ENCODE measurements around the gene ATP6V0C.

ATP6V0C gene

DNA sequence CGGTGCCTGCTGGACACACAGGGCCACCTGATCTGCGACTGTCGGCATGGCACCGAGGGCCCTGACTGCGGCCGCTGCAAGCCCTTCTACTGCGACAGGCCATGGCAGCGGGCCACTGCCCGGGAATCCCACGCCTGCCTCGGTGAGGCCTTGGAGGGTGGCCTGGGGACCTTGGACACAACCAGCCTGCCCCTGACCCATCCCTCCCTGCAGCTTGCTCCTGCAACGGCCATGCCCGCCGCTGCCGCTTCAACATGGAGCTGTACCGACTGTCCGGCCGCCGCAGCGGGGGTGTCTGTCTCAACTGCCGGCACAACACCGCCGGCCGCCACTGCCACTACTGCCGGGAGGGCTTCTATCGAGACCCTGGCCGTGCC is 41.3 kb upstream of the ATP6V0C start:
- TF ChIP-seq, protein P1, sequence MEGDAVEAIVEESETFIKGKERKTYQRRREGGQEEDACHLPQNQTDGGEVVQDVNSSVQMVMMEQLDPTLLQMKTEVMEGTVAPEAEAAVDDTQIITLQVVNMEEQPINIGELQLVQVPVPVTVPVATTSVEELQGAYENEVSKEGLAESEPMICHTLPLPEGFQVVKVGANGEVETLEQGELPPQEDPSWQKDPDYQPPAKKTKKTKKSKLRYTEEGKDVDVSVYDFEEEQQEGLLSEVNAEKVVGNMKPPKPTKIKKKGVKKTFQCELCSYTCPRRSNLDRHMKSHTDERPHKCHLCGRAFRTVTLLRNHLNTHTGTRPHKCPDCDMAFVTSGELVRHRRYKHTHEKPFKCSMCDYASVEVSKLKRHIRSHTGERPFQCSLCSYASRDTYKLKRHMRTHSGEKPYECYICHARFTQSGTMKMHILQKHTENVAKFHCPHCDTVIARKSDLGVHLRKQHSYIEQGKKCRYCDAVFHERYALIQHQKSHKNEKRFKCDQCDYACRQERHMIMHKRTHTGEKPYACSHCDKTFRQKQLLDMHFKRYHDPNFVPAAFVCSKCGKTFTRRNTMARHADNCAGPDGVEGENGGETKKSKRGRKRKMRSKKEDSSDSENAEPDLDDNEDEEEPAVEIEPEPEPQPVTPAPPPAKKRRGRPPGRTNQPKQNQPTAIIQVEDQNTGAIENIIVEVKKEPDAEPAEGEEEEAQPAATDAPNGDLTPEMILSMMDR (IDR thresholded peaks at IDR 0.05; ENCODE audit: insufficient read depth, missing control alignments), result no peak
- no peak for FAIRE-seq

DNA sequence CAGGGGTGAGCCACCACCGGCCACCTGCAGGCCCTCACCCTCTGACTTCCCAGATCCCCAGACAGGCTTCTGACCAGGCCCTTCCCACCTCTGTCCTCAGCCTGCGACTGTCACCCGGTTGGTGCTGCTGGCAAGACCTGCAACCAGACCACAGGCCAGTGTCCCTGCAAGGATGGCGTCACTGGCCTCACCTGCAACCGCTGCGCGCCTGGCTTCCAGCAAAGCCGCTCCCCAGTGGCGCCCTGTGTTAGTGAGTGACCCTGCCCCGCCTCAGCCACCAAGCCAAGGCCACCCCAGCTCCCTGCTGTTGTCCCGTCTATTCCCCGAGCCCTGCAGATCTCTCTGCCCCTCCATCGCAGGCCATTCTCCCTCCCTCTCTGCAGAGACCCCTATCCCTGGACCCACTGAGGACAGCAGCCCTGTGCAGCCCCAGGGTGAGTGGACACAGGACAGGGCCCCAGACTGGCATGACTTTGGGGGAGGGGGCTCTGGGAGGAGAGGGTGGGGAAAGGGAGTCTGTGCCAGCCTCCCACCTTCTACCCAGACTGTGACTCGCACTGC is 40.8 kb upstream of the ATP6V0C start:
- FAIRE-seq, result no peak

More for the DNA sequence above, 41.3 kb upstream of the ATP6V0C start:
- DNase-seq (ENCODE audit: insufficient read length, low spot score), result no peak

DNA sequence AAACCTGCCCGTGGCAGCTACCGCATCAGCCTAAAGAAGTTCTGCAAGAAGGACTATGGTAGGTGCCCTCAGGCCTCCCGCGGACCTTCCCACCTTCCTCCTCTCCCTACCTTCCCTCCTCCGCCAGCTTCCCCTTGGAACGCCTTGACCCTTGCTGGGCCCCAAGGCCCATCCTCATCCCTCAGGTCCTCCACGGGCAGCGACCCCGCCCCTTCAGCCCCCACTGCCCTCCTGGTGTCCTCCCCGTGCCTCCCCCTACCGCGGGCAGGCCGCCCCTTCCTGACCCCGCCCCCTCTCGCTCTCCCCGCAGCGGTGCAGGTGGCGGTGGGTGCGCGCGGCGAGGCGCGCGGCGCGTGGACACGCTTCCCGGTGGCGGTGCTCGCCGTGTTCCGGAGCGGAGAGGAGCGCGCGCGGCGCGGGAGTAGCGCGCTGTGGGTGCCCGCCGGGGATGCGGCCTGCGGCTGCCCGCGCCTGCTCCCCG is 40.3 kb upstream of the ATP6V0C start:
- TF ChIP-seq, protein P1 (IDR thresholded peaks at IDR 0.05; ENCODE audit: insufficient read depth, missing control alignments), result no peak
- no peak for DNase-seq (ENCODE audit: insufficient read length, low spot score)
- FAIRE-seq, result no peak

More for the DNA sequence above, 40.8 kb upstream of the ATP6V0C start:
- no peak for DNase-seq (ENCODE audit: insufficient read length, low spot score)
- TF ChIP-seq, protein P1 (IDR thresholded peaks at IDR 0.05; ENCODE audit: insufficient read depth, missing control alignments), result no peak

DNA sequence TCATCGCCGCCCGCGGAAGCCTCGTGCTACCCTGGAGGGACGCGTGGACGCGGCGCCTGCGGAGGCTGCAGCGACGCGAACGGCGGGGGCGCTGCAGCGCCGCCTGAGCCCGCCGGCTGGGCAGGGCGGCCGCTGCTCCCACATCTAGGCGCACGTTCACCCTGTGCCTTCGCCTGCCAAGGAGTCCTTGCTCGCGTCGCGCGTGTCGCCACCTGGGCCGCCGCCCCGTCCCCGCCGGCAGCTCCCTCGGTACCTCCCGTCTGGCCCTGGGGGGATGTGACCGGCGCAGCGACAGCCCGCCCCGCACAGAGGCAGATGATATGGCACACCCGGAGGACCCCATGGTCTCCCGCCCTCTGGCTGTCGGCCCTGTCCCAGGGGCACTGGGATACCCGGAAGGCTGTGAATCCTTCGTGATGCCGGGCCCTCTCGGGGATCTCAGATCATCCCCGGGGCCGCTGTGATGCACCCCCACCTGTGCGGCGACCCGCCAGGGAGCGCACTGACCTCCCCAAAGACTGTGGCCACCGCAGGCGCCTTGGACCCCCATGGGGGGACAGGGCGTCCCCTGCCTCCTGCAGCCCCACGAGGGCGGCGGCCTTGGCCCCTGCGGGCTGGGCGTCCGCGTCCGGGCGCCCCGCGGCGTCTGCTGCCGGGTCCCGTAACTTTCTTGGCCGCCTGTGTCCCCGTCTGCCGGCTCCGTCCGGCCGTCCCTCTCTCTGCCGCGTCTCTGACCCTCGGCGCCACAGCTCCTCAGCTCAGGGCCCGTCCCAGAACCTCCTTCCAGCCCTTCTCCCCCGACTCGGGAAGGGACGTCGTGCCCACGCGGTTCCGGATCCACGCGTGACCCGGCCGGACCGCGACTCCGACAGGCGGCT is 39.5 kb upstream of the ATP6V0C start:
- FAIRE-seq (no peak), DNase-seq (ENCODE audit: insufficient read length, low spot score) (no peak)
- TF ChIP-seq, protein P1 (IDR thresholded peaks at IDR 0.05; ENCODE audit: insufficient read depth, missing control alignments), result peak; percentile 33

DNA sequence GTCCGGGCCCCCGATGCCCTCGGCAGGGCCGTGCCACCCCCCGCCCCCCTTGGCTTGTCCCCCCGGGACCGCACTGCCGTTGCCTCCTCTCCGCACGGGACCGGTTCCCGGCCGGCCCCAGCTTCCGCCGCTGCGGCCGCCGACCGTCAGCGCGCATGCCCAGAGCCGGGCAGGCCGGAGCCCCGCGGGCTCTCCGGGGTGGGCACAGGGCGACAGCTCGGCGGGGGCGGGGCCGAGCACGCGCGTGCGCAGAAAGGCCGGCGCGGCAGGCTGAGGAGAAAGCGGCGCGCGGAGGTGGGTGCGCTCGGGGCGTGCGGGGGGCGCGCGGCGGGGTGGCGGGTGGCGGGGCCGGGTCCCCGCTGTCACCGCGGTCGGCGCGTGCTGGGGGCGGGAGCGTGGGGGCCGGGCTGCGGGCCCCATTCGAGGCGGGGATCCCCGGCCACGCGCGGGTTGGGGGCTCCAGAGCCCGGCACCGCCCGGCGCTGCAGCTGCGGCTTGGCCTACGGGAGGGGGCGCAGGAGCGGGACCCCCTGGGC is 38.8 kb upstream of the ATP6V0C start, which contains the start of gene TBC1D24:
TBC1D24 (plus strand) TSS at position 251 of the 536 bp plus-strand sequence. CDS start 21,022 bp downstream, outside the sequence.
- FAIRE-seq (no peak), DNase-seq (ENCODE audit: insufficient read length, low spot score) (peak; percentile 99)
- TF ChIP-seq, protein P1 (IDR thresholded peaks at IDR 0.05; ENCODE audit: insufficient read depth, missing control alignments), result no peak

DNA sequence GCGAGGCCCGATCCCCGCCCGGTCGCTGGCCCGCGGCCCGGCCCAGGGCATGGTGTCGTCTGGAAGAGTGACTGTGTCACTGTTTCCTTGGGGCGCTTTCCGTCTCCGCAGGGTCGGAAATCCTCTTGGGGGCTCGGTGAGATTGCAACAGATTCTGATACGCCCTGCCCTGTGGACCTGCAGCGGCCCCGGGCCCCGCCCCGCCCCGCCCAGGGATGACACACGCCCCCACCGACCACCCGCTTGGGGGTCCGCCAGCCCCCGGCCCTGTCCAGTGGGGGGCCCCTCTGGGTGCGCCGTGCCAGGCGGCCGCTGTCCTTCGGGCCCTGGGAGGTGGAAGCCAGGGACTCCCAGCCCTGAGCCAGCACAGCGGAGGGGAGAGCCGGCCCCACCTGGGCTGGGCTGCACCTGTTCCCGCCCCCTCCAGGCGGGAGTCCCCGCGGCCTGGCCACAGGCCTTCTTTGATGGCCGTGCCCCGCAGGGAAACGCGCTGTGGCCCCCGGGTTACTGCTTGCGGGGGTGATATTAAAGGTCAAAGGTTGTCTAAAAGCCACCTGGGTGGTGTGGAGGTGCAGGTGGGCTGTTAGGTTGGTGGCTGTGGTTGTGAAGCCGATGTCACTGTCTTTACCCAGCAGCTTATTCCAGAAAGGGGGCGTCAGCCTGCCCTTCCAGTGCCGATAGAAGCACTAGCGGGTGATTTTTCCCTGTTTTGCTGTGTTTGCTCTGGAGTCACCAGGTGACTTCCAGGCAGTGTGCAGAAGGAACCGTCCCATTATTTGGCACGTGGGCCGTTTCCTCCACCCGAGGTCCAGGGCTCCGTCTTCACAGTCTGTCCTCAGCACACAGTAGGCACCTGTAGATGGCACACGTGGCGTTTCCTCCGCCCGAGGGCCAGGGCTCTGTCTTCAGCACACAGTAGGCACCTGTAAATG is 38.1 kb upstream of the ATP6V0C start:
- TF ChIP-seq, protein P1 (IDR thresholded peaks at IDR 0.05; ENCODE audit: insufficient read depth, missing control alignments), result no peak
- DNase-seq (ENCODE audit: insufficient read length, low spot score), result no peak
- FAIRE-seq, result no peak
